HG03175 (cell line): ENCODE measurements around the gene ELF3.
"Not testable (repeated sequence)": the region's sequence is repeated elsewhere in the genome, so short reads cannot be mapped to it uniquely, and the experiment has no call there.

Experiments used
- ATAC-seq: cut with Tn5 transposase; IDR thresholded peaks from one replicate; pipeline ENCODE4 v1.9.1; 2021; ENCODE audit warnings: mild to moderate bottlenecking, moderate library complexity; ENCODE audit not compliant: unreplicated experiment

Gene ELF3

DNA sequence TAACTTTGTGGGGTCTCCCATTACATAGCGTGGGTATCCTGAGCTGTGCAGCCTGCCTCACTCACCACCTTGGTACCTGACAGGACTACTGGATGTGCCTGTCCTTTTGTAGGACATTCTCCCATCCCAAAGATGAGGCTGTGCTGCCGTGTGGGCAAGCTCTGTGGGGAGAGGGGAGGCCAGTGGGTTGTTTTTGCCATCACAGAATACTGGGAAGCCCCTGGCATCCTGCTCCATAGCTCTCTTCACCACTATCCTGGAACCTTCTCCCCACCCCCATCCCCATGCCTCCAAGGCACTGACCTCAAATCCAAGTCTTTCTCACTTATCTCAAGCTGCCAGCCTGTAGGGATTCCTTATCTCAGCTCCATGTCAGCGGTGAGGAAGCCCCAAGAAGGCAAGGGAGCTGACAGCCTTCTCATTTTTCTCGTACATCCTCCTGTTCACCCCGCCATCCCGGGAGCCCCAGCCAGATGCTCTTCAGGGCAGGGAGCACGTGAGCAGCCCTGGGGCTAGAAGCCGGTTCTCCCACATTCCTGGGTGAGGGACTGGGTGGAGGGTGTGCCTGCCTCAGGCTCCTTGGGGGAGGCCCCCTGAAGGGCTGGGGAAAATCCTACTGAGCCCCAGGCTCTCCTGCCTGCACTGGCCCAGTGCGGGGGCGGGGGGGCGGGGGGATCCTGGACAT lies 2.4 kb upstream of the ELF3 start:
- no peak for ATAC-seq

DNA sequence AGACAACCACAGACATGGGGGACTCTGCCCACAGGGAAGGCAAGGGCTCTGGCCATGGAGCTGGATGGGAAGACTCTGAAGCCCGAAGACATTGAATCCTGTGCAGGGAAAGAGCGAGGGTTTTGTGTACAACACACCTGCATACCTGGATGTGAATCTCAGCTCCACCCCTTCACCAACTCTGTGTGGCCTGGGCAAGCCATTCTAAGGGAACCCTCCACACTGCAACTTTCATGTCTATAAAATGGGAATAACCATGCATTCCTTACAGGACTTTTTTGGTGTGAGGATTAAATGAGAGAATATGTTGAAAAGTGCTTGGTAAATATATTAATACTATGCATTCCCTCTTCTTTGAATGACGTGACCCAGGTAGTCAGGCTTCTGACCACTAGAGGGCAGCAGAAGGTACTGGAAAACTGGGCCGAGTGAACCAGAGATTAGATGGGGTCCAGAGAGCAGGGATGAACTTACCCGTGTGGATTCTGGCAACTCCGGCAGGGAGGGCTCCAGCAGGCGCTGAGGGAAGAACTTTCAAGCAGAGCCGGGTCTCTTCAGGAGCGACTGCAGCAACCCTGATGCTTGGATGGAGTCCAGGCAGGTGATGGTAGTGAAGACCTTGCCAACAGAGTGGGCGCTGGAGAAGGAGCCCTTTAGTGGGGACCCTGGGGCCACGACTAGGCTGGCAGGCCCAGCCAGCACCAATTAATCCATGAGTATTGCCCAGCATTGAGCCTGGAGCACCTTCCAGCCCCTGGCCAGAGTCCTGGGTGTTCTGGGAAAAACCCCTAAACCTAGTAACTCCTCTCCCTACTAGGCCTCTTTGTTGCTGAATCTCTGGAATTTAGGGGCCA lies 834 bp upstream of the ELF3 start:
- ATAC-seq: no peak

DNA sequence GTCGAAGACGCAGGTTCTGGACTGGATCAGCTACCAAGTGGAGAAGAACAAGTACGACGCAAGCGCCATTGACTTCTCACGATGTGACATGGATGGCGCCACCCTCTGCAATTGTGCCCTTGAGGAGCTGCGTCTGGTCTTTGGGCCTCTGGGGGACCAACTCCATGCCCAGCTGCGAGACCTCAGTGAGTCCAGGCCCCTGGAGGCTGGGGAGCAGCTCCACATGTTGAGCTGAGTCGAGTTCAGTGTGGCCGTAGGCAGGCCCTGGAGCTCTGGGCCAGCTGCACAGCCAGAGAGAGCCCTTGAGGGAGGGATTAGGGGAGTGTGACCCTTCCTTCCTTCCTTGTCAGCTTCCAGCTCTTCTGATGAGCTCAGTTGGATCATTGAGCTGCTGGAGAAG lies 1.6 kb downstream of the ELF3 start:
- ATAC-seq: no peak

DNA sequence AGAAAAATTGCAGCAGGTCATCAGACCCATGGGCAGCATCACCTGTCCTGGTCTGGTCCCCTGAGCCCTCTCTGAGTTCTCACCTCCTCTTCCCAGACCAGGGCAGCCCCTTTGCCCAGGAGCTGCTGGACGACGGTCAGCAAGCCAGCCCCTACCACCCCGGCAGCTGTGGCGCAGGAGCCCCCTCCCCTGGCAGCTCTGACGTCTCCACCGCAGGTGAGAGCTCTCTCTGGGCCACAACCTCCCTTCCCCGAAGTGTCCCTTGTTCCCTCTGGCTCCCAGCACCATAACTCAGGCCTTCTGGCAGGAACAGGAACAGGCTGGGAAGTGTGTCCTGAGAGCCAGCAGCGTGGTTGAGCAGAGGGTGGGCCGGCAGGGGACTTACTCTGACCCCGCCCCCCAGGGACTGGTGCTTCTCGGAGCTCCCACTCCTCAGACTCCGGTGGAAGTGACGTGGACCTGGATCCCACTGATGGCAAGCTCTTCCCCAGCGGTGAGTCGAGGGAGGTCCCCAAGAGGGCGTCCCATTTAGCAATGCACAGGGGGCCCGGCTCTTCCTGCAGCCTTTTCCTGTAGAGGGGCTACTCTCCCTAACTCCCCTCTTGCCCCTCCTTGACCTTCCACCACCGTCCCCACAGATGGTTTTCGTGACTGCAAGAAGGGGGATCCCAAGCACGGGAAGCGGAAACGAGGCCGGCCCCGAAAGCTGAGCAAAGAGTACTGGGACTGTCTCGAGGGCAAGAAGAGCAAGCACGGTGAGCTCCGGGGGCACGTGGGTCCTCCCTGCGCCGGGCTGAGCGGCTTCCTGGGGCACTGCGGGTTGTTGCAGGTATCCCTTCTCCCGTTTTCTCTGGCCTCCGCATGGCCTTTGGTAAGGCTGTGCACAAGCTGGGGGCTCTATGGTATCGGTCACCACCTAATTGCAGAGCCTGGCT lies 2.4 kb downstream of the ELF3 start:
- ATAC-seq: no peak

DNA sequence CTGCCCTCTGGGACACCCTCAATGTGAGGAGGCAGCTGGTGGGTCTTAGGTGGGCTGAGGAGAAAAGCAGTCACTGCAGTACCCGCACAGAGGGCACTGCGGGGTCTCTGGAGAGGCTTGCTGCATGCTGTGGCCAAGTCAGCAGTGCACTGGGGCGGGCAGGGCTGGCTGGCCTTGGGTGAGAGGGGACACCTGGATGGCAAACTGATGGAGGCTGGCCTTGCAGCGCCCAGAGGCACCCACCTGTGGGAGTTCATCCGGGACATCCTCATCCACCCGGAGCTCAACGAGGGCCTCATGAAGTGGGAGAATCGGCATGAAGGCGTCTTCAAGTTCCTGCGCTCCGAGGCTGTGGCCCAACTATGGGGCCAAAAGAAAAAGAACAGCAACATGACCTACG lies 3.2 kb downstream of the ELF3 start:
- no peak for ATAC-seq

DNA sequence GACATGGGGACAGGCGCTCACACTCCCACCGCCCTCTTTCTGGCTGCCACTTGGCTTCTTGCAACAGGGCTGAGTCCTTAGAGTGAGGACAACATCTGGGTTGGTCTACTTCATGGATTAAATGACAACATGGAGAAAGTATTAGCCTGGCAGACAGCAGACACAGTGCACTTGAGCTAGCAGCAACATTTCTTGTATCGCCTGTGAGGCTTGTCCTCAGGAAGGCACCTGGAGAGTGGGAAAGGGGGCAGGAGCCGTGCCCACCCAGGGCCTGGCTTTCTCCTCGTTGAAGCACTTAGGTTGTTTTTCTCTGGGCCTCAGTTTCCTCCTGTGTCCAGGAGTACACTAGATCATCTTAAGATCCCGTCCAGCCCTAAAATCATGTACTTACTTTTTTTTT lies 3.7 kb downstream of the ELF3 start:
- ATAC-seq: no peak

DNA sequence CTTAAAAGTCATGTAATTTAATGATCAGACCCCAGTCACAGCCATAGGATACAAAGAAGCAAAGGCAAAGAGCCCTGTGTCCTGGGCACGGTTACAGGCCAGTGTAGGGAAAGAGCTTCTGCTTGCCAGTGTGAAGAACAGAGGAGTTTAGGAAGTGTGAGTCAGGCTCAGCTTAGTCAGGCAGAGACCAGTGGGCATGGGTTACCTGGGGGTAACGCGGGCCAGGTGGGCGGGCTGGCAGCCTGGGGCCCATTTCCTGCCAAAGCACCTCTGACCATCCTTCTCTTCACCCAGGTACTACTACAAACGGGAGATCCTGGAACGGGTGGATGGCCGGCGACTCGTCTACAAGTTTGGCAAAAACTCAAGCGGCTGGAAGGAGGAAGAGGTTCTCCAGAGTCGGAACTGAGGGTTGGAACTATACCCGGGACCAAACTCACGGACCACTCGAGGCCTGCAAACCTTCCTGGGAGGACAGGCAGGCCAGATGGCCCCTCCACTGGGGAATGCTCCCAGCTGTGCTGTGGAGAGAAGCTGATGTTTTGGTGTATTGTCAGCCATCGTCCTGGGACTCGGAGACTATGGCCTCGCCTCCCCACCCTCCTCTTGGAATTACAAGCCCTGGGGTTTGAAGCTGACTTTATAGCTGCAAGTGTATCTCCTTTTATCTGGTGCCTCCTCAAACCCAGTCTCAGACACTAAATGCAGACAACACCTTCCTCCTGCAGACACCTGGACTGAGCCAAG lies 4.7 kb downstream of the ELF3 start:
- no peak for ATAC-seq

DNA sequence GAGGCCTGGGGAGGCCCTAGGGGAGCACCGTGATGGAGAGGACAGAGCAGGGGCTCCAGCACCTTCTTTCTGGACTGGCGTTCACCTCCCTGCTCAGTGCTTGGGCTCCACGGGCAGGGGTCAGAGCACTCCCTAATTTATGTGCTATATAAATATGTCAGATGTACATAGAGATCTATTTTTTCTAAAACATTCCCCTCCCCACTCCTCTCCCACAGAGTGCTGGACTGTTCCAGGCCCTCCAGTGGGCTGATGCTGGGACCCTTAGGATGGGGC lies 5.2 kb downstream of the ELF3 start:
- no peak for ATAC-seq

DNA sequence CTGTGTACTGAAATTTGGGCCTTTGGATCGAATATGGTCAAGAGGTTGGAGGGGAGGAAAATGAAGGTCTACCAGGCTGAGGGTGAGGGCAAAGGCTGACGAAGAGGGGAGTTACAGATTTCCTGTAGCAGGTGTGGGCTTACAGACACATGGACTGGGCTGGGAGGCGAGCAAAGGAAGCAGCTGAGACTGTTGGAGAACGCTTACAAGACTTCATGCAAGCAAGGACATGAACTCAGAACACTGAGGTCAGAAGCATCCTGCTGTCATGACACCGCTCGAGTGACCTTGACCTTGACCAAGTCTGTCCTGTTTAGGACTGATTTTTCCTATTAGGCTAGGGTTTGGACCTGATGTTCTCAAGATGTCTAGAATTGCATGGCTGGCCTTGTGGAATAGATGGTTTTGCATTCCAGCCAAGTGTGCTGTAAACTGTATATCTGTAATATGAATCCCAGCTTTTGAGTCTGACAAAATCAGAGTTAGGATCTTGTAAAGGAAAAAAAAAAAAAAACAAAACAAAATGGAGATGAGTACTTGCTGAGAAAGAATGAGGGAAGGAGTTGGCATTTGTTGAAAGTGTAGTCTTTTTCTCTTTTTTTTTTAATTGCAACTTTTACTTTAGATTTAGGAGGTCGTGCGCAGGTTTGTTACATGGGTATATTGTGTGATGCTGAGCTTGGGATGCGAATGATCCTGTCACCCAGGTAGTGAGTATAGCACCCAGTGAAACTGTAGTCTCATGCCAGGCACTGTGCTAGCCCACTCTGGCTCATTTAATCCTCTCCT lies 5.8 kb downstream of the ELF3 start:
- no peak for ATAC-seq

DNA sequence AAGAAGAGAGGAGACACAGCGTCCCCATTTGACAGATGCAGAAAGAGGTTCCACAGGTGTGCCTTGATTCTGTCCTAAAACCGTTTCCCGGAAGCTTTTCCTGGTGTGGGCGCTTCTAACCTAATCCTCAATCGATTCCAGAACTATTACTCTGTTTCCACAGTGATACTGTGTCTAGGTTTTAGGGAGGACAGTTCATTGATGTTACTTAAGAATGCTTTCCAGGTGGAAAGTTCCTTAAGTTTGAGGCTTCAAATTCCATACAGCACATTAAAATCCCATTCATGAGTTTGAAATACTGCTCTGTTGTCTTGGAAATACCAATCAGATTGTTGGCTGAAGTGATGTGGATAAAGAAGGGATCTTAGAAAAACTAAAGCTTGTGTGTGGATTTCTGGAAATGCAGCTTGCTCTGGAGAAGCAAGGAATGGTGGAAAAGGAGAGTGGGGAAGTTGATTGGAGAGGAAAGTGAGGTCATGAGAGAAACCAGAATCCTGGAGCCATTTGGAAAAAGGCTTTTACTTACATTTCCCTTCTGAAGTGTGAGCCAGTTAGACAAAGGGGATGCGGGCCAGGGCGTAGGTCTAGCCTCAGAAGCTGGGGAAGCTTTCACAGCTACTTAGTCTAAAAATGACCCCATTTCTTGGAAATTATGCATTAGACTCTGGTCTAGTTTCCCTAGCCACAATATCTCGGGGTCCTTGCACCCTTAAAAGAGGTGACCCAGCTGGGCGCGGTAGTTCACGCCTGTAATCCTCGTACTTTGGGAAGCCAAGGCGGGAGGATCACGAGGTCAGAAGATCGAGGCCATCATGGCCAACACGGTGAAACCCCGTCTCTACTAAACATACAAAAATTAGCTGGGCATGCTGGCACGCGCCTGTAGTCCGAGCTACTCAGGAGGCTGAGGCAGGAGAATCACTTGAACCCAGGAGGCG lies 6.7 kb downstream of the ELF3 start:
- no peak for ATAC-seq

DNA sequence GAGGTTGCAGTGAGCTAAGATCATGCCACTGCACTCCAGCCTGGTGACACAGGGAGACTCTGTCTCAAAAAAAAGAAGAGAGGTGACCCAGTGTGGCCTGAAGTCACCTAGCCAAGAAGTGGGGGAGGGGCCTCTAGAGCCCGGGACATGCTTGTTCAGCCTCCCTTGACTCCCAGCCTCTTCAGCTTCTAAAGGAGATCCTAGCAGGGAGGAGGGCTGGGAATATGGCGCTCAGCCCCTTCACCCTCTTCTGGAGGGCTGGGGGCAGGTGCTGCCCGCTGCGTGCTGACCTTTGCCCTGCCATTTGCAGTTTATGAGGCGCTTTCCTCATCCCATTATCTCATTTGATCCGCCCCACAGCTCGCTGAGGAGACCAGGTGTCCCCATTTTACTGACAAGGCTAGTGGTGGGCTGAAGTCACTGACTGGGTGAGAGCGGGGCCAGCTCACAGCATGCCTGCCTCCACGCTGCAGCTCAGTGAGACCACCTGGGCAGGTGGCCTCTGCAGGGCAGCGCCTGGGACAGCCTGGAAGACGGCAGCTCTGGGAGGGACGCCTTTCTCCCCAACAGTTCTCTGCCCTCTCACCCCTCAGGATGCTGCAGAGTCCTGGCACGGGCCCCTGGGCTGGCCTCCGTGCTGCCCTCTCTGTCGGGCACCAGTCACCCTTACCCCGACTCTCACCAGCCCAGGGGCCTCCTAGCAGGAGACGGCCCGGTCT lies 7.5 kb downstream of the ELF3 start:
- ATAC-seq: no peak

DNA sequence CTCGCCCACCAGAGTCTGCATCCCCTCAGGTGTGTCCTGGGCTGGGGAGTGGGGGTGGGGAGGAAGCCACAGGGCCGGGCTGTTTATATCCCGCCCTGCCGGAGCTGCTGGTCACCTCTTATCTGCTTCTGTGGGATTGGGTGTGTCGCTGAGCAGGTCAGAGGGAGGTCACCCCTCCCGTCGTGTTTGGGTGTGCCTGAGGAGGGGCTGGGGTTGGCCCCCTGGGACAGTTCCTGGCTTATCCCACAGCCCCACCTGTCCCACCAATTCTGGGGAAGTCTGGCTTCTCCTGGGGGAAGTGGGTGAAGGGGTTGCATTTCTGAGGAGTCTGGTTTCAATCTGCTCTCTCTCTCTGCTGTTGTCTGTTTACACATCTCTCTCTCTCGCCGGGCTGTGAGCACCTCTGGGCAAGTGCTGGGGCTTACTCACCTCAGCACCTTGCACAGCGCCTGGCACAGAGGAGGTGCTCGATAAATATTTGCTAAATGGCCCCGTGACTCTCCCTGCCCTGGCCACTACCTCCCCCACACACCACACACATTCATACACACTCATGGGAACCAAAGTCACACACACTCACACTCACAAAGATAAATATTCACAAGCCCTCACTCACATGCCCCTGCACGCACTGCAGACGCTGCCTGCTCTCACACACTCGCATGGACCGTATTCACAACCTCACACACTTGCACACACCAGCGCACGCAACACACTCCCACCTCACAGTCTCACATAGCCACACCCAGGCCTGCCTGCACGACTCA lies 8.3 kb downstream of the ELF3 start:
- ATAC-seq: no peak

DNA sequence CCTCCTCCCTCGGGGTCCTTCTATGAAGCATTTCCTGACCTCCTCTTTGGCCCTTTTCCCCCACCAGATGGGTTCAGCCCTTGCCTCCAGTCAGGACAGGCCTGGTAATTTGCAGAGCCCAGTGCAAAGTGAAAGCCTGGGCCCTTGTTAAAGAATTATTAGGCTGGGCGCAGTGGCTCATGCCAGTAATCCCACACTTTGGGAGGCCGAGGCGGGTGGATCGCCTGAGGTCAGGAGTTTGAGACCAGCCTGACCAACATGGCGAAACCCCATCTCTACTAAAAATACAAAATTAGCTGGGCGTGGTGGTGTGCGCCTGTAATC lies 8.8 kb downstream of the ELF3 start:
- ATAC-seq: not testable (repeated sequence)

DNA sequence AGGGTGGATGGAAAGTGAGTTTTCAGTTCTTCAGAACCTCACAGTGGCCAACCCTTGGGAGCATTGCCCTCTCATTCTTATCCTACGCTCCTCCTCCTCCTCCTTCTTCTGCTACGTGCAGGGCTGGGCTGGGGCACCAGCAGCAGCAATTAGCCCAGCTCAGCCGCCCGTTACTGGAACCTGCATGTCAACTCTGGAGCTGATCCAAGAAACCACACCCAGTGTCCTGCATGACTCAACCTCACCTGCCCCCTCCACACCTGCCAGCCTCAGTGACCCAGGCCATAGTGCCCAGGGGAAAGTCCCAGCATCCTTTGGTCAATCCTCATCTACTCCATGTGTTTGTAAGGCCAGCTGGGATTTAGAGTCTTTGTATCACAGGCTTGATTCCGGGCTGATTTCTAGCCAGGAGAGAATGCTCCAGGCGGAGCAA lies 12.6 kb downstream of the ELF3 start:
- ATAC-seq: no peak

DNA sequence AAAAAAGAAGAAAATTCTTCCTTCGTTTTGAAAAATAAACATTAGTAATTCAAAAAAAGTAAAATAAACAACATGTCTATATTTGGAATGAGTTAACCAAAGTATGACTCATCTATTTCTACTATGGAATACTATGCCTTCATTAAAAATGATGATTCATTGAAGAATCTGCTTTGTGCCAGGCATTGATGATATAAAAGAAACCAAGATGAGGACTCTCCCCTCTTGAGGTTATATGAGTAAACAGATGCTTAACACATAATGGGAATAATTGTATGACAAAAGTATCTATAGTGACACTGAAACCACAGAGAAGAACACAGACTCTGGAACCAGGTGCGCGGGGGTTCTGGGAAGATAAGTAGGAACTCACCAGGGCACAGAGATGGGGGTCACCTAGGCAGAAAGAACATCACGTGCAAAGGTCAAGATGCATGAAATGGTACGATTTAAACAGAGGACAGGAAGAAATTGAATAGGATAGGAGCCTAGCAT lies 18.8 kb downstream of the ELF3 start:
- ATAC-seq: no peak

DNA sequence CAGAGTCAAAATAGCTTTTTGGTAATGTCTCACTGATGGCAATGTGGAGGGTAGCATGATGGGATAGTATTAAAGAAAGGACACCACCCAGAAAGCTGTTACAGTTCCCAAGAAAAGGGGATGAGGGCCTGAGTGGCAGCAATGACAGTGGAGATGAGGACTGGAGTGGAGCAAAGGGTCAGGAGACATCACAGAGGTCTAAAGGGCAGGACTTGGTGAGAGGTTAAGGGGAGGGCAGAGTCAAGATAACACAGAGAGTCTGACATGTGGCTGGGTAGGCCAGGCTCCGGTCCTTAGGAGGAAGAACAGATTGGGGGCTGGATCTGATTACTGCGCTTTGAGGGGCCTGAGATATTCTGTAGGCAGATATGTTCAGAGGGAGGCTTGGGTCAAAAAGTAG lies 19.3 kb downstream of the ELF3 start:
- ATAC-seq: no peak

DNA sequence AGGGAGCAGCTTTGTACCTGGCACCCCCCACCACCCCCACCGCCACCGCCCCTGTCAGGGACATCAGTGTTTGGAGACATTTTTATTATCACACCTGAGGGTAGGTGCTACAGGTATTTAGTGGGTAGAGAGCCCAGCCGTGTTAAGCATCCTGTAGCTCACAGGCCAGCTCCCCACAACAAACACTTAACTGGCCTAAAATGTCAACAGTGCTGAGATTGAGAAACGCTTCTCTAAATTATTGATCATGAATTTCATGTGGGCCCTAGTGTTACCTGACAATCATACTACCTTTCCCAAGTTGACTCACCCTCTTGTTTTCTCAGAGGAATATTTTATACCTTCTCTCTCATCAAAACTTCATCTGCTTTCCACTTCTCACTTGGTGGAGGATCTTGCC lies 21.4 kb downstream of the ELF3 start:
- no peak for ATAC-seq
